Activated CD8-positive, alpha-beta memory T cell treated with anti-CD3 and anti-CD28 coated beads, Interleukin-2, amount 50 U/mL, for 48 hours (primary cell): ENCODE data around the gene AHCYL2.
"Not testable (repeated sequence)": the region's sequence is repeated elsewhere in the genome, so short reads cannot be mapped to it uniquely, and the experiment has no call there.

Experiments
- DNase-seq: peaks from one replicate; pipeline ENCODE4 v3.0.0-alpha.2; 2020

The AHCYL2 gene

GRCh38 chr7:129433847-129434674 is 209.2 kb downstream of the AHCYL2 start, which contains the start of gene STRIP2:
Gene STRIP2 (plus strand): TSS chr7:129434432. CDS start chr7:129434473, 41 bp downstream.
- DNase-seq: peak; percentile 97

- DNase-seq: peak; percentile 54
Observed at GRCh38 chr7:129434675-129435318, 210.0 kb downstream of the AHCYL2 start.

GRCh38 chr7:129435414-129435829 is 210.6 kb downstream of the AHCYL2 start:
- DNase-seq: no peak

- DNase-seq: no peak
Observed at GRCh38 chr7:129436335-129436923, 211.6 kb downstream of the AHCYL2 start.

GRCh38 chr7:129437190-129437589 is 212.4 kb downstream of the AHCYL2 start:
- DNase-seq: no peak

GRCh38 chr7:129438281-129438838 is 213.5 kb downstream of the AHCYL2 start:
- no peak for DNase-seq

- peak; percentile 67 for DNase-seq
Observed at GRCh38 chr7:129438839-129439651, 214.2 kb downstream of the AHCYL2 start.

- DNase-seq: no peak
Observed at GRCh38 chr7:129439963-129440625, 215.3 kb downstream of the AHCYL2 start.

GRCh38 chr7:129443612-129444011 is 218.8 kb downstream of the AHCYL2 start:
- no peak for DNase-seq

GRCh38 chr7:129444776-129445175 is 219.9 kb downstream of the AHCYL2 start:
- not testable (repeated sequence) for DNase-seq

- not testable (repeated sequence) for DNase-seq
Observed at GRCh38 chr7:129446925-129447324, 222.1 kb downstream of the AHCYL2 start.

GRCh38 chr7:129447445-129447844 is 222.6 kb downstream of the AHCYL2 start:
- DNase-seq: not testable (repeated sequence)

GRCh38 chr7:129448608-129449007 is 223.8 kb downstream of the AHCYL2 start:
- DNase-seq: not testable (repeated sequence)

- no peak for DNase-seq
Observed at GRCh38 chr7:129450295-129450694, 225.5 kb downstream of the AHCYL2 start.

- no peak for DNase-seq
Observed at GRCh38 chr7:129452589-129453231, 227.9 kb downstream of the AHCYL2 start.

GRCh38 chr7:129453510-129454248 is 228.8 kb downstream of the AHCYL2 start:
- DNase-seq: no peak

GRCh38 chr7:129454249-129454551 is 229.4 kb downstream of the AHCYL2 start:
- DNase-seq: no peak

- no peak for DNase-seq
Observed at GRCh38 chr7:129456421-129456820, 231.6 kb downstream of the AHCYL2 start.

- DNase-seq: no peak
Observed at GRCh38 chr7:129457101-129457500, 232.3 kb downstream of the AHCYL2 start.

GRCh38 chr7:129458171-129458570 is 233.3 kb downstream of the AHCYL2 start:
- DNase-seq: no peak

- DNase-seq: no peak
Observed at GRCh38 chr7:129461809-129462208, 237.0 kb downstream of the AHCYL2 start.
